DOHH2 (cell line): Measurements from ENCODE around the gene PRM3.

Experiments
- H3F3A ChIP-seq: fragments of 200-600 bp; sonication (generic), shearing (Covaris generic); 2 replicates; pipeline ENCODE4 v1.6.0; 2016; ENCODE audit warnings: antibody characterized with exemption, mild to moderate bottlenecking; ENCODE audit not compliant: control insufficient read depth, insufficient read depth
- H3K27ac ChIP-seq: fragments of 200-600 bp; sonication (generic); 2 replicates; pipeline ENCODE4 v1.5.1; 2014; ENCODE audit warnings: low read depth, mild to moderate bottlenecking, low read length, moderate library complexity
- H3K27me3 ChIP-seq: fragments of 200-600 bp; sonication (generic); 2 replicates; pipeline ENCODE4 v1.6.1; 2014; ENCODE audit warnings: mild to moderate bottlenecking, low read length, mixed read lengths; ENCODE audit not compliant: control insufficient read depth
- H3K36me3 ChIP-seq: fragments of 200-600 bp; sonication (generic); 2 replicates; pipeline ENCODE4 v1.6.1; 2014; ENCODE audit warnings: mild to moderate bottlenecking, low read length, moderate library complexity, mixed read lengths; ENCODE audit not compliant: control insufficient read depth
- H3K4me1 ChIP-seq: fragments of 200-600 bp; sonication (generic); 2 replicates; pipeline ENCODE4 v1.6.1; 2014; ENCODE audit warnings: mild to moderate bottlenecking, low read length, mixed read lengths; ENCODE audit not compliant: control insufficient read depth
- H3K4me2 ChIP-seq: fragments of 200-600 bp; sonication (generic); 2 replicates; pipeline ENCODE4 v1.6.0; 2014; ENCODE audit warnings: mild to moderate bottlenecking, low read length, moderate library complexity
- H3K4me3 ChIP-seq: fragments of 200-600 bp; sonication (generic); 2 replicates; pipeline ENCODE4 v1.5.1; 2014; ENCODE audit warnings: mild to moderate bottlenecking, low read length, mixed read lengths
- H3K79me2 ChIP-seq: fragments of 200-600 bp; sonication (generic); 2 replicates; pipeline ENCODE4 v1.6.1; 2014; ENCODE audit warnings: mild to moderate bottlenecking, low read length, mixed read lengths; ENCODE audit not compliant: control insufficient read depth
- H3K9me2 ChIP-seq: fragments of 200-600 bp; sonication (generic); replicated peaks from 2 replicates; pipeline ENCODE4 v1.6.1; 2014; ENCODE audit warnings: mild to moderate bottlenecking, low read length, mixed read lengths; ENCODE audit not compliant: control insufficient read depth
- H3K9me3 ChIP-seq: fragments of 200-600 bp; sonication (generic); 2 replicates; pipeline ENCODE4 v1.6.1; 2014; ENCODE audit warnings: antibody characterized with exemption, low read length, mixed read lengths; ENCODE audit not compliant: control insufficient read depth, insufficient read depth
- H4K20me1 ChIP-seq: fragments of 200-600 bp; sonication (generic); 2 replicates; pipeline ENCODE4 v1.6.0; 2014; ENCODE audit warnings: low read depth, mild to moderate bottlenecking, antibody characterized with exemption, low read length, moderate library complexity; ENCODE audit not compliant: control insufficient read depth, insufficient read depth
- EZH2phosphoT487 ChIP-seq: fragments of 200-600 bp; sonication (generic); IDR thresholded peaks from 2 replicates; pipeline ENCODE4 v1.6.1; 2017; ENCODE audit warnings: borderline replicate concordance, mild to moderate bottlenecking, antibody characterized with exemption, low read length, moderate library complexity, mixed read lengths
- TF ChIP-seq, protein P1 (sequence below): fragments of 200-600 bp; sonication (generic); IDR thresholded peaks from one replicate; pipeline ENCODE4 v1.5.1; 2014; ENCODE audit warnings: antibody characterized with exemption, mild to moderate bottlenecking, low read depth, low read length; ENCODE audit not compliant: poor library complexity, severe bottlenecking

Gene PRM3

DNA sequence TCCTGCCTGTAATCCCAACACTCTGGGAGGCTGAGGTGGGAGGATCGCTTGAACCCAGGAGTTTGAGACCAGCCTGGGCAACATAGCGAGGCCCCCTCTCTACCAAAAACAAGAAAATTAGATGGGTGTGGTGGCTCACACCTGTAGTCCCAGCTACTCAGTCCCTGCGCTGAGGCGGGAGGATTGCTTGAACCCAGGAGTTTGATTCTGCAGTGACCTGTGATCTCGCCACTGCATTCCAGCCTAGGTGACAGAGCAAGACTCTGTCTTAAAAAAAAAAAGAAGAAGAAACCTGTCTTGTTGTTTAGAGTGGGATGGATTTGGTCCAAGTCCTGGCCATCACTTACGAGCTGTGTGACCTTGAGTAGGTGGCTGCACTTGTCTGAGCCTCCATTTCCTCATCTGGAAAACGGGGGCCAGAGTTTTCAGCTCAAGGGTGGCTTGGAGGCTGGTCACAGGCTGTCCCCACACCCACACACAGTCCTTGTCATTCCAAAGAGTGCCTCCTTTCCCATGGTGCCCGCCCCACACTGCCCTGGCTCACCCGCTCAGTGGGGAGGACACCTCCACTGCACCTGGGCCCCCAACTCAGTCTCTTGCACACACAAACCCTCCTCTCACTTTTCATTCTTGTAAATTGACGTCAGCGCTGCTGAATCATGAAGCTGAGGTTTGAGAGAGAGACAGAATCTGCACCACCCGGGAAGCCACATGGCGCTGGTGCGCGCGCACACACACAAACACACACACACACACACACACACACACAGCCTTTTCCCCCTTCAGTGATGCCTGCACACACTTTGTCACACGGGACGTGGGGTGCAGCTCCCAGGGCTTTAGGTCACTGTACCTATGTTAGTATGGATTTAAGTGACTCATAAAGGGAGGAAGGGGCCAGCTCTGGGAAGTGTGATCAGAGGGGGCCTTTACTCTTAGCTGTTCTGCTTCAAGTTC is 21.6 kb downstream of the PRM3 start:
- Histone ChIP-seq H3K27ac (no peak overlapping the region), H3K36me3 (peaks cover 40% of the 10 kb centered on the region), H4K20me1 (peaks cover 12% of the 10 kb centered on the region), H3K4me1 (peaks cover 47% of the 10 kb centered on the region), H3K9me2 (no peaks in the 10 kb centered on the region), H3F3A (peaks cover 24% of the 10 kb centered on the region), H3K4me3 (peak overlapping the region; percentile 78; the same call in 1 of the 2 replicates), H3K27me3 (peaks cover 18% of the 10 kb centered on the region), H3K79me2 (peaks cover 37% of the 10 kb centered on the region), H3K9me3 (no peaks in the 10 kb centered on the region), H3K4me2 (peak overlapping the region; percentile 98)
- TF ChIP-seq, protein P1, sequence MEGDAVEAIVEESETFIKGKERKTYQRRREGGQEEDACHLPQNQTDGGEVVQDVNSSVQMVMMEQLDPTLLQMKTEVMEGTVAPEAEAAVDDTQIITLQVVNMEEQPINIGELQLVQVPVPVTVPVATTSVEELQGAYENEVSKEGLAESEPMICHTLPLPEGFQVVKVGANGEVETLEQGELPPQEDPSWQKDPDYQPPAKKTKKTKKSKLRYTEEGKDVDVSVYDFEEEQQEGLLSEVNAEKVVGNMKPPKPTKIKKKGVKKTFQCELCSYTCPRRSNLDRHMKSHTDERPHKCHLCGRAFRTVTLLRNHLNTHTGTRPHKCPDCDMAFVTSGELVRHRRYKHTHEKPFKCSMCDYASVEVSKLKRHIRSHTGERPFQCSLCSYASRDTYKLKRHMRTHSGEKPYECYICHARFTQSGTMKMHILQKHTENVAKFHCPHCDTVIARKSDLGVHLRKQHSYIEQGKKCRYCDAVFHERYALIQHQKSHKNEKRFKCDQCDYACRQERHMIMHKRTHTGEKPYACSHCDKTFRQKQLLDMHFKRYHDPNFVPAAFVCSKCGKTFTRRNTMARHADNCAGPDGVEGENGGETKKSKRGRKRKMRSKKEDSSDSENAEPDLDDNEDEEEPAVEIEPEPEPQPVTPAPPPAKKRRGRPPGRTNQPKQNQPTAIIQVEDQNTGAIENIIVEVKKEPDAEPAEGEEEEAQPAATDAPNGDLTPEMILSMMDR: no peak
- no peak for TF ChIP-seq EZH2phosphoT487

- Histone ChIP-seq H3K9me2 (no peaks in the 10 kb centered on the region), H3K27ac (no peak overlapping the region), H3K27me3 (peaks cover 17% of the 10 kb centered on the region), H3K36me3 (peaks cover 40% of the 10 kb centered on the region), H3K4me1 (peaks cover 43% of the 10 kb centered on the region), H3K9me3 (no peaks in the 10 kb centered on the region), H3K4me2 (no peak overlapping the region), H3F3A (peaks cover 24% of the 10 kb centered on the region), H4K20me1 (peaks cover 12% of the 10 kb centered on the region), H3K79me2 (peaks cover 37% of the 10 kb centered on the region), H3K4me3 (no peak overlapping the region)
- TF ChIP-seq EZH2phosphoT487: no peak
- TF ChIP-seq, protein P1: no peak
Observed at GRCh38 chr16:11250786-11251524, 22.5 kb downstream of the PRM3 start.

DNA sequence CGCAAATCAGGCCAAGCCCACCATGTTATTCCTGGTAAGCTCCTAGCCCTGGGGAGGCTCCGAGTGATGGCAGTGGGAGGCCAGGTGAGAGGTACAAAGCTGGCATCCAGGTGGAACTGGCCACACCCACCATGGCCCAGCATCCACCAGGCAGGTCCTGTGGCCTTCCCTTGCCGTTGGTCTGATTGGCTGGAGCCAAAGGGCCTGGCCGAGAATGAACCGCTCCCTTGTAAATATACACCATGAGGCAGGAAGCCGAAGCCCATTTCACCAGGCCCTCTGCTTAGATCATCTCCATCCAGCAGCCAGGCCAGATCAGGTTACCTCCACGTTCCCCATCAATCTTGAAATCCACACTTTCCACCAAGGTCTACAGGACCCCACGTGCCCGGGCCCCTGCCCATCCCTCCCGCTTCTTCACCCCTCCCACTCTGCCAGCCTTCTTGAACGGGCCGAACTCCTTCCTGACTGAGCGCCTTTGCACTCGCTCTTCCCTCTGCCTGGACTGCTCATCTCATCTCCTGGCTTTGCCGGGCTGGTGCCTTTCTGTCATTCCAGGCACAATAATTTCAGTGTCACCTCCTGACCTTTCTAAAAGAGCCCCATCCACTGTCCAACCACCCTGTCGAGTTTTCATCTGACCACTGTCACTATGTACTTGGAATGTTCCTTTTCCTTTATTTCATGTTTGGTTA is 23.2 kb downstream of the PRM3 start:
- peaks cover 43% of the 10 kb centered on the region for H3K4me1 ChIP-seq
- peaks cover 36% of the 10 kb centered on the region for H3K36me3 ChIP-seq
- H3K79me2 ChIP-seq: peaks cover 30% of the 10 kb centered on the region
- no peak overlapping the region for H3K4me2 ChIP-seq
- H3K4me3 ChIP-seq: no peak overlapping the region
- H4K20me1 ChIP-seq: peaks cover 12% of the 10 kb centered on the region
- no peak overlapping the region for H3K27ac ChIP-seq
- no peaks in the 10 kb centered on the region for H3K9me3 ChIP-seq
- no peaks in the 10 kb centered on the region for H3K9me2 ChIP-seq
- peaks cover 24% of the 10 kb centered on the region for H3K27me3 ChIP-seq
- no peak for TF ChIP-seq EZH2phosphoT487
- TF ChIP-seq, protein P1: no peak
- H3F3A ChIP-seq: peaks cover 24% of the 10 kb centered on the region
